Caco-2 (cell line): Measurements from ENCODE around the gene HSPB9. TPM values are rescaled to one million over a fixed set of nuclear protein-coding genes. Genes with fewer than 3 reads are reported as not detected.

Experiments used
- BruUV-seq: library from RNA; stranded (reverse); fragments of 400-500 nt; replicated peaks from 2 replicates; lab custom pipeline; 2021; lab: Mats Ljungman, UMichigan
- CTCF ChIA-PET: fragments of 300-600 bp; sonication (Branson Sonifier 250); formaldehyde crosslinking; loops from one replicate; lab custom pipeline; 2022; ENCODE audit warnings: antibody characterized with exemption; lab: Charles Lee
- POLR2A ChIA-PET: fragments of 300-600 bp; sonication (Branson Sonifier 250); formaldehyde crosslinking; loops from one replicate; lab custom pipeline; 2022; ENCODE audit warnings: antibody characterized with exemption; lab: Charles Lee
- DNase-seq, 2 experiments: peaks; one replicate each; pipeline versions ENCODE4 v3.0.0 to v3.0.0-alpha.2; 2020 to 2022
- H3K27me3 ChIP-seq: replicated peaks from 2 replicates; pipeline ENCODE4 v1.6.0; 2011; ENCODE audit warnings: low read length; ENCODE audit not compliant: control insufficient read depth, insufficient read depth
- H3K36me3 ChIP-seq: 2 replicates; pipeline ENCODE4 v1.5.1; 2011; ENCODE audit warnings: low read length; ENCODE audit not compliant: control insufficient read depth, insufficient read depth
- H3K4me1 ChIP-seq: fragments of 250-450 bp; sonication (Bioruptor Pico); 2 replicates; pipeline ENCODE4 v1.5.1; 2020; ENCODE audit warnings: mild to moderate bottlenecking
- H3K4me3 ChIP-seq: 2 replicates; pipeline ENCODE4 v1.5.1; 2011; ENCODE audit warnings: low read depth, mild to moderate bottlenecking, control low read depth, low read length
- H3K9me3 ChIP-seq: fragments of 250-450 bp; sonication (Bioruptor Pico); 2 replicates; pipeline ENCODE4 v1.5.1; 2020; ENCODE audit warnings: mild to moderate bottlenecking, moderate library complexity
- H3K27ac Mint-ChIP-seq: one replicate; pipeline ENCODE4 v1.8.0; 2022; ENCODE audit warnings: mixed read lengths; ENCODE audit not compliant: unreplicated experiment
- H3K27me3 Mint-ChIP-seq: one replicate; pipeline ENCODE4 v1.8.0; 2022; ENCODE audit warnings: mixed read lengths; ENCODE audit not compliant: insufficient read depth, unreplicated experiment
- H3K36me3 Mint-ChIP-seq: one replicate; pipeline ENCODE4 v1.8.0; 2022; ENCODE audit warnings: mild to moderate bottlenecking, mixed read lengths; ENCODE audit not compliant: insufficient read depth, unreplicated experiment
- H3K4me1 Mint-ChIP-seq: one replicate; pipeline ENCODE4 v1.8.0; 2022; ENCODE audit warnings: low read depth, mixed read lengths; ENCODE audit not compliant: unreplicated experiment
- H3K4me3 Mint-ChIP-seq: one replicate; pipeline ENCODE4 v1.8.0; 2022; ENCODE audit warnings: mild to moderate bottlenecking, moderate library complexity, mixed read lengths; ENCODE audit not compliant: unreplicated experiment
- H3K9me3 Mint-ChIP-seq: one replicate; pipeline ENCODE4 v1.8.0; 2022; ENCODE audit warnings: mixed read lengths; ENCODE audit not compliant: unreplicated experiment
- CTCF ChIP-seq, 2 experiments: fragments of 200-600 bp in 1 of 2; IDR thresholded peaks; 1 replicate in 1 of 2; 2 replicates in 1 of 2; pipeline versions ENCODE4 v1.5.1 to v1.8.0; 2011 to 2022; ENCODE audit warnings: antibody characterized with exemption in 1 of 2, control low read depth in 1 of 2, inconsistent platforms in 1 of 2, low read depth in 1 of 2, low read length in 1 of 2, mild to moderate bottlenecking in 1 of 2, moderate library complexity in 1 of 2; ENCODE audit not compliant: insufficient read depth in 1 of 2, severe bottlenecking in 1 of 2, unreplicated experiment in 1 of 2
- intact Hi-C: fragments of 100-400 bp; cut with micrococcal nuclease; formaldehyde crosslinking; loops from one replicate; pipeline ENCODE4 v1.10.0; 2022; ENCODE audit not compliant: unreplicated experiment
- total RNA-seq: library from RNA; stranded (reverse); gene quantifications from 2 replicates; pipeline ENCODE4 v1.2.3, GENCODE V29; 2022

HSPB9 gene
- total RNA-seq, 1 experiment from 2014 or later: not detected

GRCh38 chr17:42092939-42093338 is 29.7 kb upstream of the HSPB9 start:
- no peaks in the 10 kb centered on the region for H3K9me3 Mint-ChIP-seq
- no peak for DNase-seq
- Histone ChIP-seq H3K36me3 (no peaks in the 10 kb centered on the region), H3K4me3 (no peak overlapping the region), H3K9me3 (no peaks in the 10 kb centered on the region), H3K27me3 (0 out of 2 replicates have a peak, but pooled peaks cover 2% of the 10 kb centered on the region), H3K4me1 (peaks cover 6% of the 10 kb centered on the region)
- H3K27ac Mint-ChIP-seq: no peak overlapping the region
- POLR2A ChIA-PET: no interaction called here
- BruUV-seq: no TSS peak
- H3K36me3 Mint-ChIP-seq: no peaks in the 10 kb centered on the region
- no peaks in the 10 kb centered on the region for H3K4me1 Mint-ChIP-seq
- no peak for TF ChIP-seq CTCF (IDR thresholded peaks at IDR 0.05; ENCODE audit: insufficient read depth in 1 of 2, low read depth in 1 of 2, low read length in 1 of 2, severe bottlenecking in 1 of 2, unreplicated experiment in 1 of 2)
- intact Hi-C loops: no loop called here
- no peaks in the 10 kb centered on the region for H3K27me3 Mint-ChIP-seq
- CTCF ChIA-PET: interaction anchor here (0.6 kb wide), 1 partner anchor 443 kb away, joined by 3 read pairs; the partner anchor contains the start of gene NAGLU
- H3K4me3 Mint-ChIP-seq: no peak overlapping the region

- Mint-ChIP-seq H3K36me3 (no peaks in the 10 kb centered on the region), H3K9me3 (no peaks in the 10 kb centered on the region), H3K4me3 (no peak overlapping the region), H3K27ac (no peak overlapping the region), H3K27me3 (no peaks in the 10 kb centered on the region), H3K4me1 (no peaks in the 10 kb centered on the region)
- Histone ChIP-seq H3K36me3 (no peaks in the 10 kb centered on the region), H3K4me3 (no peak overlapping the region), H3K27me3 (0 out of 2 replicates have a peak, but pooled peaks cover 2% of the 10 kb centered on the region), H3K9me3 (no peaks in the 10 kb centered on the region), H3K4me1 (peaks cover 8% of the 10 kb centered on the region)
- ChIA-PET POLR2A (no interaction called here), CTCF (no interaction called here)
- no TSS peak for BruUV-seq
- intact Hi-C loops: no loop called here
- DNase-seq: no peak
- no peak for TF ChIP-seq CTCF (IDR thresholded peaks at IDR 0.05; ENCODE audit: insufficient read depth in 1 of 2, low read depth in 1 of 2, low read length in 1 of 2, severe bottlenecking in 1 of 2, unreplicated experiment in 1 of 2)
These were observed 28.1 kb upstream of the HSPB9 start for GRCh38 chr17:42094375-42095069.

GRCh38 chr17:42096360-42097111 is 26.1 kb upstream of the HSPB9 start:
- intact Hi-C loops: no loop called here
- Histone ChIP-seq H3K9me3 (no peaks in the 10 kb centered on the region), H3K4me1 (peaks cover 8% of the 10 kb centered on the region), H3K36me3 (no peaks in the 10 kb centered on the region), H3K27me3 (0 out of 2 replicates have a peak, but pooled peaks cover 2% of the 10 kb centered on the region), H3K4me3 (no peak overlapping the region)
- Mint-ChIP-seq H3K27ac (no peak overlapping the region), H3K4me3 (no peak overlapping the region), H3K9me3 (no peaks in the 10 kb centered on the region), H3K4me1 (no peaks in the 10 kb centered on the region), H3K27me3 (no peaks in the 10 kb centered on the region), H3K36me3 (no peaks in the 10 kb centered on the region)
- no peak for DNase-seq
- BruUV-seq: no TSS peak
- no peak for TF ChIP-seq CTCF (IDR thresholded peaks at IDR 0.05; ENCODE audit: insufficient read depth in 1 of 2, low read depth in 1 of 2, low read length in 1 of 2, severe bottlenecking in 1 of 2, unreplicated experiment in 1 of 2)
- ChIA-PET CTCF (interaction anchor here (0.5 to 0.6 kb wide), 3 partner anchors 10 to 180 kb away, joined by 3 to 6 read pairs (median 4); no protein-coding TSS in a partner anchor), POLR2A (no interaction called here)
